Inflammatory macrophage treated with lipopolysaccharide for 1 hour (primary cell): Measurements from ENCODE around the gene TEX53.

Source experiments
- DNase-seq, 2 donors: peaks; one replicate each; pipeline ENCODE4 v3.0.0-alpha.2; 2020 to 2022

Gene TEX53

DNA sequence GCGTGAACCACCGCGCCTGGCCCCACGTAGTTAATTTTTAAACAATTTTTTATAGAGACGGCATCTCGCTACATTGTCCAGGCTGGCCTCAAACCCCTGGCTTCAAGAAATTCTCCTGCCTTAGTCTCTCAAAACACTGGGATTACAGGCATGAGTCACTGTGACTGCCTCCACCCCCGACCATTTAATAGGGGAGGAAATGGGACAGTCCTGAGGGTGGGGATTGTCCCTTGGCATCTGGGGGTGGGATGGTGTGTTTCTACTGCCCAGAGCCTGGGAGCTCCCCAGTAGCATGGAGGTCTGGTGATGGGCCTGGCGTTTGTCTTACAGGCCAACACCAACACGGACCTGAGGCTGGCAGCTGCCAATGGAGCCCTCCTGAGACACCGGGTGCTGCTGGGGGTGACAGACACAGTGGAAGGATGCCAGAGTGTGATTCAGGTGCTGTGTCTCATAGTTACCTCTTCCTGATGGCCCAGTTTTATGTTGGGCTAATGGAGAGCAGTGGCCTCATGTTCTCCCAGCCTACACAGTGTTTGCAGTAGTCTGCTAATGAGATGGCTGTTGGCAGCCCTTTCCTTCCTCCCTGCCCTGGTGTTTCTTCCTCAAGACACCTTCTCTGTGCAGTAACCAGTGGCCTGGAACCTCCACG, 24.0 kb downstream of the TEX53 start:
- DNase-seq = peak in 1 of 2 donors; percentile 60

DNA sequence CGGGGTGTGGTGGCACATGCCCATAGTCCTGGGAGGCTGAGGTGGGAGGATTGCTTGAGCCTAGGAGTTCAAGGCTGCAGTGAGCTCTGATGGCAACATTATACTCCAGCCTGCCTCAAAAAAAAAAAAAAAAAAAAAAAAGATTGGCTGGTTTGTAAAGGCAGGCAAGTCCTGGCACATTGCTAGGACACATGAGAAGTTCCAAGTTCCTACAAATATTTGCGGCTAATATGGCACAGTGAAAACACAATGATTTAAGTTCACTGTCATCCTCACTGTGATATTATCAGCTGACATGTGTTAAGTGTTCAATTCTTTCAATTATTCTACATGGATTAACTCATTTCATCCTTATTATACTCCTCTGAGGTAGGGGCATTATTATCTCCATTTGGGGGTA, 26.4 kb downstream of the TEX53 start:
- no peak for DNase-seq

DNA sequence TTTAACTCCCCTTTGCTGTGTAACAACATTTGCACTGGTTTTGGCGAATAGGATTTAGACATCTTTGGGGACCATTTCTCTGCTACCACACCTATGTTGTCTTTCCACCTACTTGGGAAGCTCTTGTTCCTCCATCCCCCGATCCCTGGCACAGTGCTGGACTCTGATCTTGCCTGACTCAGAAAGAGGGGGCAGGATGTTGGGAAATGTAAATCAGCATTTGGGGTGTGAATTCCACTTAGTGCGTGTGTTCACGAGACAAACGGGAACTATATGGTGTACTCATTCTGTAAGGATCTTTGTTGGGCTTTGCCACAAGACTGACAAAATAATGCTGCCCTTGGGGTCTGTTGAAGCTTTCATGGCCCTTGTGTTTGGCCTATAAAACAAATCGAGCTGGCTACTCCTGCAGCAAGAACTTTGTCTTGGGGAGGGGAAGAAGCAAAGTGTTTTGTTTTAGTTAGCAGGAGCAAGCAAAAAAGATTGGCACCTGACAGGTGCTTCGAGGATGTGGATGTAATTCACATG, 28.0 kb downstream of the TEX53 start:
- no peak for DNase-seq

DNA sequence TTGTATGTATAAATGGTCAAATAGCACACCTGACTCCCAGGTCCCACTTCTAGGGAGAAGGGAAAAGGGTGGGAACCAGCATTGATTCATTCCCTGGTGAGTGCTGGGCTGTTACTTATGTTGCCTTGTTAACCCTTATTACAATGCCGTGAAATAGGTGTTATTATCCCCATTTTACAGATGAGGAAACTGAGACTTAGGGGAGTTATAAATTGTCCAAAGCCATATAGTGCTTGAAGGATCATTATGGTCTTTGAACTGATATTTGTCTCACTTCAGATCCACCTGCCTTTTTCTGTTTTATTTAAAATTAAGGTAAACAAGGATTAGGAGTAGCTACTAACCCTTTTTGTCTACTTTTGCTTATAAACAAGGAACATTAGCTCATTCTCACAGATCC, 30.1 kb downstream of the TEX53 start:
- DNase-seq = no peak

DNA sequence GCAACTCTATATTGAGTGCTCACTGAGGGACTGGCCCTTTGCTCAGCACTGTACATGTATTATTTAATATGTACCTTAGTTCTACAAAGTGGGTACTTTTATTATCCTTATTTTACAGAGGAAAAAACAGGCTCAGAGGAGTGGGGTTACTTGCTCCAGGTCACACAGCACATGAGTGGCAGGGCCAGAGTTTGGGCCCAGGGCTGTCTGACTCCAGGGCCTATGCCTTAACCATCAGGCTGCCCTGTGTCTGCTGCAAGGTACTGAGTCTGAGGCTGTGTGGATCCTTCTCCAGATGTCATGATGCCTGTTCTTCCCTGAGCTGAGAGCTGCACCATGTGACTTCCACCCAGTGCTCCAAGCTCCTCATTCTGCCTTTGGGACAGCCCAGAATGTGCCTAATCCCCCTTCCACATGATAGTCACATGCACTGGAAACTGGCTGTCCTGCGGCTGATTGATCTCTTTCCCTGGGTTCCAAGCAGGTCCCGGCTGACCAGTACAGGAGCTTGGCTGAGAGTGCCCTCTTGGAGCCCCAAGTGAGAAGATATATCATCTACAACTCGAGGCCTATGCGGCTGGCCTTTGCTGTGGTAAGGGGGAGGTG, 31.1 kb downstream of the TEX53 start:
- DNase-seq = no peak

DNA sequence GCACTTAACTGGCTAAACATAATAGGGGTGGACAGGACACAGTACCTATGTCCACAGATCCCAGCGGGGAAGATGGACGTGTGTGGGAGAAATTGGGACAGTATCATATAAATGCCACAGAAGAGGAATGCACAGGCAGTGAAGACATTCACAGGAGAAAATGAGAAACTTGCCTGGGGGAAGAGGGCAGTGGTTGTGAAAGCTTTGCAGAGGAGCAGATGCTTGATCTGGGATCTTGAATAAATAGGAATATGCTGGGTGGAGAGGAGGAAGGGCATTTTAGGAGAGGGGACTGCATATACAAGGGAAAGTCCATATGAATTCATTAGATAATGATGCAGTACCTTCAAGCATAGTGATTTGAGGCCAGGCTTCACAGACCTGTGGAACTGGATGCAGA, 32.9 kb downstream of the TEX53 start:
- no peak for DNase-seq

DNA sequence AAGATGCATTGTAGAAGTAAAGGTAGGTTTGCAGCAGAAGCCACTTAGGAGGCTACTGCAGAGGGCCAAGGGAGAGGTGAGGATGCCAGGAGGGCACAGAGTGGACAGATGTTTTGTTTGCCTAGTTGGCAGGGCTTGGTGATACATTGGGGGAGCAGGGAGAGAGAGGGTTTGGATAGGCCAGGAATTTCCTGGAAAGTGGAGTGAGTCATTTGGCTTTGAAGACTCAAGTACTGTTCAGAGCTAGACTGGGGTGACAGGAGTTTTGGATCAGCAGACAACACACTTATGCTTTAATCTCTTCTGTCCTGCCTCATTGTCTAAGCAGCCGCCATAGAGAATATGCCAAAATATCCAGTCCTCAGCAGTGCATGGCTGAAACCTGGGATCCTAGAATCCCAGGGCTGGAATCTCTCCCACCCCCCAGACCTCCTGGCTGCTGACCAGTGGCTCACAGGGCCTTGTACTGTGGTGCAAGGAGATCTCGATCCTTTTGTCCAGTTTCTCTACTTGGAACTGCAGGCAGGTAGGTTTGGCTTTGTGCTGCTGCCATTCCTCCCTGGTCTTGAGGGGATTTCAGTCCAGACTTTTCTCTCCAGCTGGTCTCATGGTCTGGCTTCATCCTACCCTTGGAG, 35.5 kb downstream of the TEX53 start:
- no peak for DNase-seq

DNA sequence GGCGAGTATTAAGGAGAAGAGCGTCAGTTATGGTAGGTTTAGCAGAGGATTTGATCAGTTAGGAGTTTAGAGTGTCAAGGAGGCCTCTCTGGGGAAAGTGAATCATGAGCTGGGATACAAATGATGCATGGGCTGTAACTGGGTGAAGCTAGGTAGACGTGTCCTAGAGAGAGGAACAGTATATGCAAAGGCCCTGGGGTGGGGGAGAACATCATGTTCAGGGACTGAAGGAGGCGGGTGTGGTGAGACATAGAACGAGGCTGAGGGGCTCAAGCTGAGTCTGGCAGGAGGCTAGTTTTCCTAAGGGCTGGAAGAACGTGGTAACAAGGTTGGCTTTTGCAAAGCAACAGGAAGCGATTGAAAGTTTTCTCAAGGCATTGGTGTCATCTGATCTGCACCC, 36.0 kb downstream of the TEX53 start:
- no peak for DNase-seq

DNA sequence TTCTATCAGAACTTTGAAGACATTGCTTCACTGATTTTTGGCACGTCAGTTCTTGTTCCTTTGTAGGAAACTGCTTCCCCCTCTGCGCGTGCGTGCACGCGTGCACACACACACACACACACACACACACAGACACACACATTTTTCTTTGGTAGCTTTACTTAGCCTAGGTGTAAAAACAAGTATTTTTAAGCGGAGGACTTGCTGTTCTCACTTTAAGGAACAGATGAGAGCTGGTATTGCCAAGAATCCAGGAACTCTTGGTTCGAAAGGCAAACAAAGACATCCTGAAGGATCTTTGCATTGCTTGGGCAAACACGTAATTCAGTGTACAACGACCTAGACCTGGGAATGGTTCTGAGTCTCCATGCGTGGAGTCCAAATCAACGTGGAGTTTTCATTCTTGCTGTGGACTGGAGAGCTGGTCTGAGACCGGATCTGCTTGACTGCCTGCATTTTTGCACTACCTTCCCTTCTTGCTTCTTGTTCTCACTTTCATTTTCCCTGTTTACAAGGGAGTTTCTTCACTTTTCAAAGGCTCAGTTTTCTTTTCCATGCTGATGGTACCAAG, 38.3 kb downstream of the TEX53 start:
- peak in 1 of 2 donors; percentile 65 for DNase-seq

DNA sequence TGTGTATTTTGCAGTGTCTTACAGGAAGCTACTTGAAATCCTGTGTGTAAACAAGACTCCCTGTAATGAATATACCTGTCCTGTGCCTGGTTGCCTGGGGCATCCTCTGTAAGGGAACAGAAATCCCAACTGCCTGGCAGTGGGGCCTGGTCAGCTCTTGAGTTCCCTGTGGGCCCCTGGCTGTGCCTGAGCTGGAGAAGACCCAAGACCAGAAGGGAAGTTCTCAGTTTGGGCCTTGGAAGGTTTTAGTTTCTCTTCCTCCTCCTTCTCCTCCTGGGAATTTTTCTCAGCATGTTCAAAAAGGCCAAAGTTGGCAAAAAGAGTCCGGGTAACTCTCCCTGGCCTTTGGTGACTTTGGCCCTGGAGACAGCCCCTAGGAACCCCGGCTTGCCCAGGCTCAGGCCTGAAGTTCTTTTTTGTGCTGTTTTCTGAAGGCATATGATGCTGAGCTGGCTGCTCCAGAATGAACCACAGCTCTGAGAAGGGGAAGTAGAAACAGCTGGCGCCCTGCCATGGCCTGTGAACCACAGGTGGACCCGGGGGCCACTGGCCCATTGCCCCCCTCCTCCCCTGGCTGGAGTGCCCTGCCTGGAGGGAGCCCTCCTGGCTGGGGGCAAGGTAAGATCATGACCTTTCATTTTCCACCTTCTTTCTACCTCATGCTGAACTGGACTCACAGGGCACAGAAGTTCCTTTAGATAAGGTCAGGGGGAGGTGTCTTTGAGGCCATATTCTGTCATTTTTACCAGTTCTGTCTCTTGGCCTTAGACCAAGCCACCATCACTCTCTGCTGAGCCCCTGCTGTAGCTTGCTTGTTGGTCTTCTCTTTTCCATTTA, 40.7 kb downstream of the TEX53 start:
- DNase-seq = peak; percentile 89 to 97

DNA sequence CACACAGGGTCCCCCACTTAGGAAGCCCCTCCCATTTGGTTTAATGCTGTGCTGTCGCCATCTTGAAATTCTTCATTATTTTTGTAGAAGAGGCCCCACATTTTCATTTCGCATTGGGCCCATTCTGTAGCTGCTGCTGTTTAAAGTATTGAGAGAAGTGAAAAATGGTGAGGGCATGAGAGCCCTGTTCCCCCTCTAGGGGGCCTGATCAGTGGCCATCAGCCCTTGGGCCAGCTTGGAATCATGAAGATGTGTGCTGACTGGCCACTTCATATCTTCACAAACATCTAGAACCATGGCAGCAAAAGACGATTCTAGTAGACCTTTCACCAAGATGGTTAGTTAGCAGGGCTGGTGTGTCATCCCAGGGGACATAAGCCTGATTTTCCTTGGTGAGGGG, 43.2 kb downstream of the TEX53 start:
- no peak for DNase-seq

DNA sequence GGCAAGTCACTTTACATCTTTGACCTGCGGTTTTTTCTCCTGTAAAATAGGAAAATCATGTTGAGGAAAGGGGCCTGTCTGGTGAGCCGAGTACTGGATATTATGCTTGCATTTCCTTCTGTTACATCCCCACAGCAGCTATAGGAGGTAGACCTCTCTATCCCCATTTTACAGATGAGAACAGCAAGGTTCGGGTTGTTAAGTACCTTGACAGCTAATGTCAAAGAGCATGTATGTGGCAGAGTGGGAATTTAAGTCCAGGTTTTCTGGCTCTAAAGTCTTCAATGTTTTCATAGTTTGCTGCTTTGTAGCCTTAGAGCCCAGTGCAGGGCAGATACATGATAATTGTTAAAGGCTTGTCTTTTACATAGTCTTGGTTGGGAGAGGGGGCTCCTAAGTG, 43.7 kb downstream of the TEX53 start:
- no peak for DNase-seq

DNA sequence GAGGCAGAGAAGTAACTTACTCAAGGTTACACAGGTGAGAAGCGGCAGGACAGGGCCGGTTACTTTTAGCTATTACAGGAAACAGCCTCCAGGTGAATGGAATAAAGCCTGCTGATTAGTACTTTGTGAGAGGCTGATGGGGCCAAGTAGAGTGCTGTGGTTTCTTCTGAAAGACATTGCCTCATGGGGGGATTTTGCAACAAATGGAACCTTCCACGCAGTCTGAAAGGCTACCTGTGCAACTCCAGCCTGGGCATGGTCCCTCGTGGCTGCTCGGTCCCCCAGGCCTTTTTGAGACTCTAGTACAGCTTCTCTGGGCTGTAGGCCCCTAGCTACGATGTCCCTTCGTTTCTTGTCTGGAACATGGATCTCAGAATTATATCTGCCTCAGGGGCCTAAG, 44.5 kb downstream of the TEX53 start:
- no peak for DNase-seq

DNA sequence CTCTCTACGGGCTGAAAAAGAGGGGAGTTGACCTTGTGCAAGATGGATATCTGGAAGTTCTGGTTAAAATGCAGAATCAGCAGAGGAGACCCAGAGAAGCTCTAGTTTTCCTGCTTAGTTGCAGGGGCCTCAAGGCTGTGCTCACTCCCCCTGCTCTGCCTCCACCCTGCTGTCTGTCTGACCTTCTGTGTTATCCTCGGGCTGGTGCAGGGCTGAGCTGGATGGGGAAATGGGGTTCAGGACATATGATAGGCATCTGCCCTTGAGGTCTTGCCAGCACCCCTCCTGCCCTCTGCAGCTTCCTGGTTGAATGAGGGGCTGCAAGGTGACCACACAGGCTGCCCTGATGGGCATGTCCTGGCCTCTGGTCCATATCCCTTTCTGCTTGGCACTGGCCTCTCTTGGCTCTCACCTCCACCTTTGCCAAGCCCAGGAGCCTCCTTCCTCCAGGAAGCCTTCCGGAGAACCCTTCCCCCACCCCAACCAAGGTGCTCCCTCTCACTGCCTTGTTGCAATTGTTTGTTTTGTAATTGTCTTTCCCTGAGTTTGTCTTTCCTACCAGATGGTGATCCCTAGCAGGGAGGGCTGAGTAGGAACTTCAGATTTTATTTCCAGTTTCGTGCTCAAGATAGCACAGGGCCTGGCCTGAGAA, 45.2 kb downstream of the TEX53 start:
- DNase-seq = no peak

DNA sequence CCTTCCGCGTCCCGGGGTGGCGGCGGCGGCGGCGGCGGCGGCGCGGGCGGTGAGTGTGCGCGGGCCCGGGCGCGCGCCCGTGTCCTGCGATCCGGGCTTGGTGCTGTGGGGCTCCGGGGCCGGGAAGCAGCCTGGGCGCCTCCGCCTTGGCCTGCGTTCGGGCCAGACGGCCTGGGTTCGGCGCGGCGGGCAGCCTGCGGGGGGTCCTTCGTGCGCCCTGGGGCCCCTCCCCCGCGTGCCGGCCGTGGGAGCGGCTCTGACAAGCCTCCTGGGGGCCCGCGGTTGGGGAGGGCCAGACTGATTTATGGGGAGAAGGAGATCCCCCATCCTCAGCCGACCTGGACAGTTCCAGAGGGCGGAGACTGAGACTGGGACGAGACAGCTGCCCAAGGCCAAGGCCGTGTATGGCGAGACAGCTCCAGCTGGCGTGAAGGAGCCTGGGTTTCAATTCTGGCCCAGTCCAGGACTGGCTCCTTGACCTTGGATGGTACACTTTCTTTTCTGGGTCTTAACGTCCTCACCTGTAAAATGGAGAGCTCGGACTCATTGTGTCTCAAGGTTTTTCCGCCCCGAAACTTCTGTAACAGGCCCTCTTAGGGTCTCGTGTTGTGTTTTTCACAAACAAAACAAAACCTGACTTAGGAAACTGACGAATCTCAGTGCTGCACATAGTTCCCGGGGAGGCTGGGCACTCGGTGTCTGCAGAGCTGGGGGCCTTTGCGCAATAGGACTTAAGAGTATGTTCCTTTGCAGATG, 45.9 kb downstream of the TEX53 start:
- DNase-seq = peak; percentile 52 to 53

DNA sequence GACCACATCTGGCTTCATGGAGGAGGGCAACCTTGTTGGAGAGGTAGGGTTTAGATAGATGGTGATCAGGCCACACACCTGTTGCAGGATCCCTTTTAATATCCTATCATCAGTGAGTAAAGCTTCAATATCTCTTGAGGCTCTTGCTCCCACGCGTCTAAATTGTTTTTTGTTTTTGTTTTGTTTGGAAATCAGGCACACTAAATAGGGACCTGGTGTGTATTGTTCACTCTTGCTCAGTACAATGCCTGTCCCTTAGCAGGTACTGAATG, 49.1 kb downstream of the TEX53 start:
- DNase-seq = no peak

DNA sequence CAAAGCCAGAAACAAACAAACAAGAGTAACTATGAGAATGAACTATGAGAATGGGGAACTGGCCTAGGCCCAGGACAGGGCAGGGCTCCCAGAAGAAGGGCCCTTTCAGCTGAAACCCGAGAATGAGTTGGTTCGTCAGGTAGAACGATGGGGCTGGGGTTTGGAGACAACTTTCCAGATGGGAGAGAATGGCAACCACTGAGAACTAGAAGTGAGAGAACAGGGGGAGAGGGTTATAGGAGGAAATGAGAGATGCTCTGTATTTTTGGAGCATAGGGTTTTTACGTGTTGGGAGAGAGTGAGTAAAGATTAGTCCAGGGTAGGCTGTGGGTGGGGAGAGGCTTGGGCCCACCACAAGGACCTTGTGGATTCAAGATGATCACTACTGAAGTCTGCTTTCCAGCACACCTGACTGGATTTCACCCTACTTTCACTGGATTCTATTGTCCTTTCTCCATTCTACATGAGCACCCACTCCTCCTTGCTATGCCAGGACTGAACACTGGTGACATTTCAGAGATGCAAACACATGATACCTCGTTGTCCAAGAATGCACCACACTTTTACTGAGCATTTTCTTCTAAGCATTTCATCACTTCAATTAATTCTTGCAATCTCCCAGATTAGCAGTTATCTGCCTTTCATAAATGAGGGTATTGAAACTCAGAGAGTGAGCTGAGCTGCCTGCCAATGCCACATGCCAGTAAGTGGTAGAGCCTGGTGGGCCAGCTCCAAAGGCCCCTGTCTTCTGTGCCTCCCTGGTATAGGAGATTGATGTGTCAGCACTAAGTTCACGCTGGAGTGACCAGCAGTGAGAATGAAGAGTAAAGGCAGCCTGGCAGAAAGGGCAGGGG, 49.7 kb downstream of the TEX53 start:
- no peak for DNase-seq

DNA sequence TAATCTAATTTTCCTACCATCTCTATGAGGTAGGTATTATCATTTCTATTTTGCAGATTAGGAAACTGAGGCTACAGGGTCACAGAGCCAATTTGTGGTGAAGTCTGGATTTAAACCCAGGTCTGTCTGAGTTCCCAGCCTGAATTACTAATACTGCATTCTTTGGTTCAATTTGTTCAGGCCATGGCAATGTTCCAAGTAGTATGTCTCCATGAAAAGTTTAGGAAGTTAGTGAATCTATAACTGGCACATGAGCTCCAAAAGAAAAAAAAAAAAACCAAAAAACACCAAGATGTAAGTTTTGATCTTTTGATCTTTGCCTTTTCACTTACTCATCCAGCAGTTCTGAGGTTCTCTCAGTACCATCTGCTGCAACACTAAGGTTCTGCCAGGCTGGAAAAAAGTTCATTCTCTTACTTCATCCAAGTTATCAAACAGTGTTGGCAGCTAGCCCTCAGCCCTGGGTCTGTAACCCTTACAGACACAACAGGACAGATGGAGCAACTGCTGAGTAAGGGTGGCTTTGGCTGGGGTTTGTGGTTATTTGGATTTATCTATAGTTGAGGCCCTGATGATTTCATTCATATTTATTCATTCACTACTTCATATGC, 50.9 kb downstream of the TEX53 start:
- no peak for DNase-seq
